MV-4-11 (cell line): ENCODE data around the gene FANCD2OS.
"Not testable (repeated sequence)": the region's sequence is repeated elsewhere in the genome, so short reads cannot be mapped to it uniquely, and the experiment has no call there.

ENCODE experiments used
- DNase-seq: peaks from one replicate; lab custom pipeline; 2025; lab: John Stamatoyannopoulos, UW

FANCD2OS gene

GRCh38 chr3:10108091-10108490 is at the start of gene FANCD2OS:
Gene FANCD2OS (minus strand): TSS chr3:10108255. CDS start chr3:10104774, 3,481 bp downstream.
- no peak for DNase-seq

GRCh38 chr3:10157031-10157430 is 49.0 kb upstream of the FANCD2OS start:
- no peak for DNase-seq

- DNase-seq = no peak
These were observed 47.6 kb upstream of the FANCD2OS start for GRCh38 chr3:10155658-10156057.

- DNase-seq = no peak
These were observed 47.0 kb upstream of the FANCD2OS start for GRCh38 chr3:10155123-10155472.

GRCh38 chr3:10154335-10155122 is 46.5 kb upstream of the FANCD2OS start:
- no peak for DNase-seq

- no peak for DNase-seq
These were observed 42.9 kb upstream of the FANCD2OS start for GRCh38 chr3:10150987-10151386.

- DNase-seq = peak; percentile 95
These were observed 41.2 kb upstream of the FANCD2OS start for GRCh38 chr3:10149226-10149625.

- DNase-seq = peak; percentile 56
These were observed 37.6 kb upstream of the FANCD2OS start for GRCh38 chr3:10145685-10146084.

- peak; percentile 55 for DNase-seq
These were observed 34.9 kb upstream of the FANCD2OS start for GRCh38 chr3:10142707-10143560.

GRCh38 chr3:10140996-10141546 is 33.0 kb upstream of the FANCD2OS start:
- no peak for DNase-seq

GRCh38 chr3:10137178-10137577 is 29.1 kb upstream of the FANCD2OS start:
- DNase-seq = no peak

GRCh38 chr3:10136426-10137005 is 28.5 kb upstream of the FANCD2OS start:
- DNase-seq = no peak

GRCh38 chr3:10135872-10136271 is 27.8 kb upstream of the FANCD2OS start:
- DNase-seq = not testable (repeated sequence)

GRCh38 chr3:10122724-10123123 is 14.7 kb upstream of the FANCD2OS start:
- no peak for DNase-seq

GRCh38 chr3:10121064-10121463 is 13.0 kb upstream of the FANCD2OS start:
- DNase-seq = no peak

GRCh38 chr3:10119376-10119775 is 11.3 kb upstream of the FANCD2OS start:
- DNase-seq = no peak

- no peak for DNase-seq
These were observed 8.9 kb upstream of the FANCD2OS start for GRCh38 chr3:10116928-10117327.

GRCh38 chr3:10116138-10116460 is 8.0 kb upstream of the FANCD2OS start:
- peak; percentile 60 for DNase-seq

- peak; percentile 96 for DNase-seq
These were observed 7.5 kb upstream of the FANCD2OS start, which contains the start of gene BRK1 for GRCh38 chr3:10115326-10116137. Gene BRK1 (plus strand): TSS chr3:10115675. CDS start chr3:10115702, 27 bp downstream.

GRCh38 chr3:10106919-10107318 is 1.1 kb downstream of the FANCD2OS start:
- no peak for DNase-seq

- no peak for DNase-seq
These were observed 9.0 kb downstream of the FANCD2OS start for GRCh38 chr3:10099041-10099440.

GRCh38 chr3:10093678-10094077 is 14.4 kb downstream of the FANCD2OS start:
- DNase-seq = no peak
